Activated T-helper 9 cell treated with anti-CD3 and anti-CD28 coated beads, Interleukin-2, amount 50 U/mL, for 16 hours (primary cell): ENCODE measurements around the gene MYOZ3.

Experiments used
- DNase-seq: peaks from one replicate; pipeline ENCODE4 v3.0.0-alpha.2; 2020; ENCODE audit warnings: low read depth

The MYOZ3 gene

DNA sequence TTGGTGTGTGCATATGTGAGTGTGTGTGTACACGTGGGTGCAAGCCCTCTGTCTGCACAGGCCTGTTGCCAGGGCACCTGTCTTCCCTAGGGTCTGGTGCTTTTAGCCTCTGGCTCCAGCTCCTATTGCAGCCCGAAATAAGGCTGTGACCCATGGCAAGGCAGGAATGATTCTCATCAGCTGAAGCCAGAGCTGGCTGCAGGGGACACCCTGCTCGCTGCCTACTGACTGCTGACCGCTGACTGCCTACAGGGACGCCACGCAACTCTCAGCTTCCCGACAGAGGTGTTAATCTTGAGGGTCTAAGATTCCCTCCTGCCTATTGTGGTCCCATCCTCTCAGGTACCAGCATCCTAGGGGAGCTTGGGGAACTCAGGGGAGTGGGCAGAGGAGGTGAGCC lies at the start of gene MYOZ3:
MYOZ3 (plus strand) TSS at position 166 of the 400 bp plus-strand sequence. CDS start 1,691 bp downstream, outside the sequence.
- no peak for DNase-seq

- no peak for DNase-seq
These were observed 48.6 kb upstream of the MYOZ3 start for GRCh38 chr5:150612405-150612804.

DNA sequence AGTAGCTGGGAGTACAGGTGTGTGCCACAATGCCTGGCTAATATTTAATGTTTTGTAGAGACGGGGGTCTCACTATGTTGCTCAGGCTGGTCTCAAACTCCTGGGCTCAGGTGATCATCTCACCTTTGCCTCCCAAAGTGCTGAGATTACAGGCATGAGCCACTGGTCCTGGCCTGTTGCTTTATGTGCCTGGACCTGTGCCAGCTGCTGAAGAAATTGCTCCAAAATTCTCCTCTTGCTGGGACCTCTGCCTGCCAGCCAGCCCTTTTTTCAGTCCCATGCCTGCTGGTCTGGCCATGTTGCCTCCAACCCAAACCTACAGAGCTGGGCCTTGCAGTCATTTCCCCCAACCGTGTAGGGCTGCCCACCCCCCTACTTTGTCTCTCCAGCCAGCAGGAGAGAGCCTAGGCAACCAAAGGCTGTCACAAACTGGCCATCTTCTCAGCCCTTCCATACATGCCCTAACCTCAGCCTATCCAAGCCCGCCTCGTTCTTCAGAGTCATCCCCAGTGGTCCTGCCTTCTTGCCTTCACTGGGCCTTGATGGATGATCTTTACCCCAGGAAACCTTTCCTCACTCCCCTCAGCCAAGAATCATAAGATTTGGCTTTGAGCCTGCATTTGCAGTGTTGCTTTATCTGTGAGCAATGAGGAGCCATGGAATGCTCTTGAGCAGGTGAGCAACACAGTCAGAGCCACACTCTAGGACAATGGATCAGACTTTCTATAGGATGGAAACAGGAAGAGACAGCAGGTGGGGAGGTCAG lies 48.0 kb upstream of the MYOZ3 start:
- no peak for DNase-seq

- DNase-seq = no peak
These were observed 46.9 kb upstream of the MYOZ3 start for GRCh38 chr5:150613991-150614660.

GRCh38 chr5:150614661-150615060 lies 46.4 kb upstream of the MYOZ3 start:
- DNase-seq = no peak

- DNase-seq = no peak
These were observed 45.8 kb upstream of the MYOZ3 start for GRCh38 chr5:150615141-150615699.

GRCh38 chr5:150616024-150616470 lies 45.0 kb upstream of the MYOZ3 start:
- DNase-seq = no peak

DNA sequence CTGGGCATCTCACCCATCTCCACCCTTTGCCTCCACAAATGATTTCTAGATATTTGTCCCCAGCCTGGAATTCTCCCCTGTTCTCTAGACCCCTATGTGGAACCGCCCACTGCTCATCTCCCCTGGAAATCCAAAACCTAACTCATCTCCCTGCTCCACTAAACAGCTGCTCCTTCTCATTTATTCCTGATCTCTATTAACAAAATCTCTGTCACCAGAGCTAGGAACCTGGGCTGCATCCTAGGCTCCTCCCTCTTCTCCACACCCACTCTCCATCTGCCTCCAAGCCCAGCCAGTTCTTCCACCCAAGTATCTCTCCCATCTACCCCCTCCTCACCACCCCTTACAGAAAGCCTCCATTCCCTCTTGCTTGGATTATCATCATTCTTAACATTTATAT lies 44.5 kb upstream of the MYOZ3 start:
- DNase-seq = no peak

GRCh38 chr5:150618163-150618562 lies 42.9 kb upstream of the MYOZ3 start:
- DNase-seq = no peak

DNA sequence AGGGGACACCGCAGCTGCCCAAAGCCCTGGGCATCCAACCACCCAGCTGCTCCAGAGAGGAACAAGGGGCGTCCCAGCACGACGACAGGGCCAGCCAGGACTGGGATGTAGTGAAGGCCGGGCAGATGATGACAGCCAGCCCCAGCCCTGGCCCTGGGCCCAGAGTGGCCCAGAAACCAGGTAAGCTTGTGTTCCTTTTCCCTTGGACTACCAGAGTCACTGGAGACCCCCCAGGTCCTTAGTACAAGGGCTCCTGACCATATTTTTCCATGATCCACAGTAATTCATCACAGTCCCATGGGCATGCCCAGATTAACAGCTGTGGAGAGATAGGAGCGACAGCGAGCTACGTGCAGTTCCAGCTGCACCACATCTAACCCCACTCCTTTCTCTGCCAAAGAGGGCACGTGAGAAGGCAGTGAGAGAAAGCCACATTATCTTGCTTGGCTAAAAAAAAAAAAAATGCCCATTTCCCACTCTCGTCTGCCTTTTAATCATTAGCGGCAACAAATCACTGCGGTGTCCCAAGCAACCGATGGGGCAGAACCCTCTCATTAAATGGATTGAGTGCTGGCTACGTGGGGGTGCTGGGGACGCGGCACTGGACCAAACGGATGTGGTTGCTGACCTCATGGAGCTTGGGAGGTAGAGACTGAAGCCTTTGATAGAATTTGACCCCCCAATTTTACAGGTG lies 42.3 kb upstream of the MYOZ3 start:
- DNase-seq = no peak

DNA sequence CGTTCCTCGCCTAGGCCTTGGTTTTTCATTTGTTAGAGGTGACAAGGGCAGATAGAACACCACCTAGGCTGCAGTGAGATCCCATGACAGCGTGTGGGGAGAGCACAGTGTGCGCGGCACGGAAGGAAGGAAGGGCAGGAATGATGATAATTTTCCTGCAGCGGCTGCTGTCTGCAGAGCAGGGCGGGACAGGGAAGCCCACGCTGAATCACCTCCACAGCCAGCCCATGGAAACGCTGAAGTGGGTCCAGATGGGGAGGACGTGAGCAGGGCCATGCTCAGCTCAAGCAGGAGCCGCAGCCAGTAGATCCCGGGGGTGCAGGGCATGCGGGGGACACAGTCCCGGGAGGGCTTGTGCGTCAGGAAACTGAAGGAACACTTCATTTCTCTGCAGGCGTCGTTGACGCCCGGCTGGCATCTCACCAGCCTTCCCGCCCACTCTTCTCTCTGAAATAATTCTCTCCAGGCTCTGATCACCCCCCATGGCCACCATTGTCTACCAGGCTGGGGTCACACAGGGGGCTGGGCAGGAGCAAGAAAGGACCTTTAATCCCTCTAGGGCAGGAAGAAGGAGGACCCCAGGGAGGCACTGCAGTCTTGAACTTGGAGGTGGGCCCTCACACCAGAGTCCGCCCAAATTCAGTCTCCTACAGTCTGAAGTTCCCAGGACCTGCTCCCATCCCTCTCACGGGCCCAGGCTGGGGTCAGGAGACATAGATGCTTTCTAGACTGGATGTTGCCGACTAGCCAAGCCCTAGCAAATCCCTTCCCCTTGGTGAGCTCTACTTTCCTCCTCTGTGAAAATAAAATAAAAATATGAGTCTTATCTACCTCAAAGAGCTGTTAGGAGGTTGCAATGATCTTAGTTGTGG lies 41.5 kb upstream of the MYOZ3 start:
- DNase-seq = no peak

GRCh38 chr5:150621301-150621700 lies 39.8 kb upstream of the MYOZ3 start:
- DNase-seq = no peak

DNA sequence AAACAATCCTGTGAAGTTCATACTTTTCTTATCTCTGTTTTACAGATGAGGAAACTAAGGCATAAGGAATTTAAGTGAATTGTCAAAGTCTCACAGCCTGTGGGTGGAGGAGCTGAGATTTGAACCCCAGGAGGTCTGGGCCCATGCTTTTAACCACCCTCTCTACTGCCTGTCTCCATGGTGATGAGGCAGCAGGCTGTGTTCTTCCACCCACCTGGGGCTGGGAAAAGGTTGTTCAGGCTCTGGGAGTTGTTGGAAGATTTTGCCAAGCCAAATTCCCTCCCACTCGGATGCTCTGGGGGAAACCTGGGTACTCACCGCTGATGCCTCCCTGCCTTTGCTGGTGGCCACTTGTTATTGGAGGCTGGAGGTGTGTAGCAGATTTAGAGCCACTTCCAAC lies 38.9 kb upstream of the MYOZ3 start:
- no peak for DNase-seq

GRCh38 chr5:150623152-150623877 lies 37.7 kb upstream of the MYOZ3 start:
- no peak for DNase-seq

DNA sequence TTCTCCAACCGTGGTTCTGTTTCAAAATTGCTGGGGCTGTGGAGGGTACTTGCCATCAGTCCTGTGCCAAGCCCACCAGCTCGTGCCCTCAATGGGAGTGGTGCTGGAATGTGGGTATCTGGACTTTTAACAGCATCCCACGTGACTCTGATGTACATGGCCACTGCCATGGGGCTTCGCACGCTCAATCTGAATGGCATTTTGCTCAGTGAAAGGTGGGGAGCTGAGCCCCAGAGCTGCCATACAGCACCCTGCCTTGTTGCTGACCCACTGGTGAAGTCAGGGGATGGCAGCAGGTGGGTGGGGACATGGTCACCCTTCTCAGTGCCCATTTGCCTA lies 37.2 kb upstream of the MYOZ3 start:
- no peak for DNase-seq

GRCh38 chr5:150624334-150625163 lies 36.5 kb upstream of the MYOZ3 start:
- DNase-seq = peak; percentile 4

DNA sequence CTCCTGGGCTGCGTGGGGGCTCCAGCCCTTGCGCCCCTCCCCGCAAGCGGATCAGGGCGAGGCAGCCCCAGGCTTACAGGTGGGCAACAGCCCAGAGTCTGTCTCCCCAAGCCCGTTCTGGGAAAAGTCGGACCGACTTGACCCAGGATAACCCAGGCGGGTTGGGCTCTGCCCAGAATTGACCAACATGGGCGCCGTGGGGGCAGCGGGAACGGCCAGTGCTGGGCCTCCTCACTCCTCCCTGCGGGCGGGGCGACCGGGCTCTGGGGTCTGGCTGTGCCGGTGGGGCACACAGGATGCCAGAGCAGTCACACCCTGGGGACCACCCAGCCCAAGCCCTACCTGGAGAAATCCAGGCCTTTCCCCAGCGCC lies 35.9 kb upstream of the MYOZ3 start:
- no peak for DNase-seq

GRCh38 chr5:150625831-150626746 lies 35.0 kb upstream of the MYOZ3 start:
- no peak for DNase-seq

- DNase-seq = no peak
These were observed 34.2 kb upstream of the MYOZ3 start for GRCh38 chr5:150626853-150627276.
